Vagina (tissue), 2 donors: ENCODE measurements around the gene PLXNA1.

Experiments used
- POLR2A ChIP-seq, 2 donors: fragments of 450-650 bp; IDR thresholded peaks; one replicate each; pipeline ENCODE4 v1.6.1; 2017; ENCODE audit warnings: antibody characterized with exemption in 2 of 2, mild to moderate bottlenecking in 2 of 2, moderate library complexity in 2 of 2
- TF ChIP-seq, protein P1 (sequence below), 3 experiments: fragments of 450-650 bp in 2 of 3; fragments of 200-600 bp in 1 of 3; sonication (generic) in 1 of 3; IDR thresholded peaks; one replicate each; pipeline ENCODE4 v1.5.1; 2017 to 2019; ENCODE audit warnings: antibody characterized with exemption in 3 of 3, mild to moderate bottlenecking in 2 of 3, moderate library complexity in 2 of 3

DNA sequence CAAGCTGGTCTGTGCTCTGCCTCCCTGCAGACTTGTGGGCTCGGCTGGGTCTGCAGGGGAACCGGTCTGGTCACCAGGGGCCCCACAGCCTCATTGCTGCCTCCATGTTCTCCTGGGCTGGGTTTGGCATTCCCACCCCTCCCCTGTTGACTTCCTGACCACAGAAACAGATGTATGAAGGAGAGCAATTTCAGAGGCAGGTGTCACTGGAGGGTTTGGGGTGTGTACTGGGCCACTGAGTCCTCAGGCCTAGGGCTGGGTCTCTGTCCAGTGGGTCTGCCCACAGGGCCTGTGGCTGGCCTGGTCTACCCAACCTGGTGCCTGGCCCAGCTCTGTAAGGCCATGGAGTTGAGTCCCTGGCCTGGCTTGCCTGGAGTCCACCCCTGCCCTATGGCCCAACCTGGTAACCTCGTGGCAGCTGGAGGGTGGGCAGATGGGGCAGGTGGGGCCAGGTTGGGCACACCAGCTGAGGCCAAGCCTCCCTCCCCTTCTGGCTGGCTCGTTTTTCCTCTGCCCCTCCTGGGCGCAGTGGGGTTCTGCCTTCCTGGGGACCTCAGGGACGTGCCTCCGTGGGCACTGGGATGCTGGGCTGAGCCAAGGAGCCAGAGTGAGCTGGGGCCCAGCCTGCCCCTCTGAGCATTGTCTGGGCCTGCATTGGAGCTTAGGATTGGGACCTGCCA is 20.8 kb downstream of the PLXNA1 start:
- TF ChIP-seq POLR2A (IDR thresholded peaks at IDR 0.05) = no peak
- TF ChIP-seq, protein P1, sequence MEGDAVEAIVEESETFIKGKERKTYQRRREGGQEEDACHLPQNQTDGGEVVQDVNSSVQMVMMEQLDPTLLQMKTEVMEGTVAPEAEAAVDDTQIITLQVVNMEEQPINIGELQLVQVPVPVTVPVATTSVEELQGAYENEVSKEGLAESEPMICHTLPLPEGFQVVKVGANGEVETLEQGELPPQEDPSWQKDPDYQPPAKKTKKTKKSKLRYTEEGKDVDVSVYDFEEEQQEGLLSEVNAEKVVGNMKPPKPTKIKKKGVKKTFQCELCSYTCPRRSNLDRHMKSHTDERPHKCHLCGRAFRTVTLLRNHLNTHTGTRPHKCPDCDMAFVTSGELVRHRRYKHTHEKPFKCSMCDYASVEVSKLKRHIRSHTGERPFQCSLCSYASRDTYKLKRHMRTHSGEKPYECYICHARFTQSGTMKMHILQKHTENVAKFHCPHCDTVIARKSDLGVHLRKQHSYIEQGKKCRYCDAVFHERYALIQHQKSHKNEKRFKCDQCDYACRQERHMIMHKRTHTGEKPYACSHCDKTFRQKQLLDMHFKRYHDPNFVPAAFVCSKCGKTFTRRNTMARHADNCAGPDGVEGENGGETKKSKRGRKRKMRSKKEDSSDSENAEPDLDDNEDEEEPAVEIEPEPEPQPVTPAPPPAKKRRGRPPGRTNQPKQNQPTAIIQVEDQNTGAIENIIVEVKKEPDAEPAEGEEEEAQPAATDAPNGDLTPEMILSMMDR (IDR thresholded peaks at IDR 0.05) = no peak
